GM23338 (cell line): ENCODE measurements around the gene NUAK2. TPM values are rescaled to one million over a fixed set of nuclear protein-coding genes. Genes with fewer than 3 reads are reported as not detected.
A peak's percentile ranks its signal among the peaks of the same experiment; 100 is the strongest.

Experiments used
- ATAC-seq: fragments of 200-7000 bp; cut with Tn5 transposase; 3 replicates; pipeline ENCODE4 v1.9.1; 2020
- DNase-seq: peaks from one replicate; pipeline ENCODE4 v3.0.0-alpha.2; 2015; ENCODE audit warnings: low spot score
- H2AFZ ChIP-seq: fragments of 200-600 bp; sonication (generic); 2 replicates; pipeline ENCODE4 v1.8.0; 2016; ENCODE audit warnings: antibody characterized with exemption, mild to moderate bottlenecking, moderate library complexity
- H3F3A ChIP-seq: fragments of 200-600 bp; sonication (generic); replicated peaks from 2 replicates; pipeline ENCODE4 v1.8.0; 2017; ENCODE audit warnings: antibody characterized with exemption, mixed run types, low read depth
- H3K27ac ChIP-seq: fragments of 200-600 bp; sonication (generic); 2 replicates; pipeline ENCODE4 v1.6.1; 2016; ENCODE audit warnings: low read depth
- H3K27me3 ChIP-seq: fragments of 200-600 bp; sonication (generic); 2 replicates; pipeline ENCODE4 v1.8.0; 2016; ENCODE audit warnings: mild to moderate bottlenecking, mixed run types, moderate library complexity; ENCODE audit not compliant: insufficient read depth
- H3K36me3 ChIP-seq: fragments of 200-600 bp; sonication (generic); 2 replicates; pipeline ENCODE4 v1.8.0; 2016; ENCODE audit warnings: mild to moderate bottlenecking; ENCODE audit not compliant: insufficient read depth
- H3K4me1 ChIP-seq: fragments of 200-600 bp; sonication (generic); 2 replicates; pipeline ENCODE4 v1.8.0; 2016; ENCODE audit warnings: mild to moderate bottlenecking, moderate library complexity; ENCODE audit not compliant: insufficient read depth
- H3K4me2 ChIP-seq: fragments of 200-600 bp; sonication (generic); 2 replicates; pipeline ENCODE4 v1.7.1; 2017; ENCODE audit warnings: mixed run types
- H3K4me3 ChIP-seq: fragments of 200-600 bp; sonication (generic); 2 replicates; pipeline ENCODE4 v1.6.1; 2016; ENCODE audit warnings: mixed run types
- H3K79me2 ChIP-seq: fragments of 200-600 bp; sonication (generic); replicated peaks from 2 replicates; pipeline ENCODE4 v1.8.0; 2017; ENCODE audit warnings: mild to moderate bottlenecking; ENCODE audit not compliant: insufficient read depth
- H3K9me2 ChIP-seq: fragments of 200-600 bp; sonication (generic); 2 replicates; pipeline ENCODE4 v1.8.0; 2017; ENCODE audit not compliant: insufficient read depth
- H4K20me1 ChIP-seq: fragments of 200-600 bp; sonication (generic); replicated peaks from 2 replicates; pipeline ENCODE4 v1.8.0; 2017; ENCODE audit warnings: mild to moderate bottlenecking; ENCODE audit not compliant: insufficient read depth
- H3K27ac Mint-ChIP-seq: 2 replicates; pipeline ENCODE4 v1.8.0; 2020; ENCODE audit warnings: inconsistent platforms, mild to moderate bottlenecking, moderate library complexity, mixed read lengths
- H3K27me3 Mint-ChIP-seq: 3 replicates; pipeline ENCODE4 v1.8.0; 2022; ENCODE audit warnings: low read depth, mild to moderate bottlenecking, moderate library complexity, mixed read lengths, inconsistent platforms; ENCODE audit not compliant: insufficient read depth, poor library complexity
- H3K36me3 Mint-ChIP-seq: 3 replicates; pipeline ENCODE4 v1.8.0; 2021; ENCODE audit warnings: low read depth, mild to moderate bottlenecking, inconsistent platforms, moderate library complexity, mixed read lengths
- H3K4me1 Mint-ChIP-seq: 3 replicates; pipeline ENCODE4 v1.8.0; 2020; ENCODE audit warnings: mild to moderate bottlenecking, inconsistent platforms, mixed read lengths
- H3K4me3 Mint-ChIP-seq: 3 replicates; pipeline ENCODE4 v1.8.0; 2021; ENCODE audit warnings: moderate library complexity, mild to moderate bottlenecking, inconsistent platforms, mixed read lengths
- H3K9me3 Mint-ChIP-seq: 3 replicates; pipeline ENCODE4 v1.8.0; 2020; ENCODE audit warnings: moderate library complexity, mild to moderate bottlenecking, inconsistent platforms, mixed read lengths
- CREB1 ChIP-seq: fragments of 250-450 bp; sonication (Bioruptor Pico); IDR thresholded peaks from 2 replicates; pipeline ENCODE4 v1.5.0; 2020; ENCODE audit warnings: low read depth, mild to moderate bottlenecking, moderate library complexity
- CTCF ChIP-seq, 2 experiments: fragments of 200-600 bp in 1 of 2; sonication (generic) in 1 of 2; conservative IDR thresholded peaks; 2 replicates each; pipeline versions ENCODE4 v1.5.1 to v1.6.1; 2016 to 2017; ENCODE audit warnings: antibody characterized with exemption in 2 of 2, low read depth in 2 of 2, mild to moderate bottlenecking in 2 of 2, moderate library complexity in 1 of 2
- EZH2 ChIP-seq: fragments of 200-600 bp; sonication (generic); IDR thresholded peaks from one replicate; pipeline ENCODE4 v1.8.0; 2017; ENCODE audit warnings: antibody characterized with exemption, mild to moderate bottlenecking, low read depth; ENCODE audit not compliant: unreplicated experiment
- JUNB ChIP-seq: IDR thresholded peaks from one replicate; pipeline ENCODE4 v1.6.1; 2016; ENCODE audit warnings: antibody characterized with exemption; ENCODE audit not compliant: unreplicated experiment
- NANOG ChIP-seq: IDR thresholded peaks from 2 replicates; pipeline ENCODE4 v1.6.1; 2016; ENCODE audit warnings: antibody characterized with exemption, borderline replicate concordance
- REST ChIP-seq: IDR thresholded peaks from one replicate; pipeline ENCODE4 v1.6.1; 2018; ENCODE audit warnings: antibody characterized with exemption; ENCODE audit not compliant: unreplicated experiment
- STAT1 ChIP-seq: IDR thresholded peaks from one replicate; pipeline ENCODE4 v1.6.1; 2016; ENCODE audit warnings: antibody characterized with exemption; ENCODE audit not compliant: unreplicated experiment
- ZNF114 ChIP-seq: fragments of 250-450 bp; sonication (Bioruptor Pico); IDR thresholded peaks from 2 replicates; pipeline ENCODE4 v1.5.0; 2020; ENCODE audit warnings: mild to moderate bottlenecking, moderate library complexity
- ZNF331 ChIP-seq: fragments of 250-450 bp; sonication (Bioruptor Pico); IDR thresholded peaks from 2 replicates; pipeline ENCODE4 v1.5.0; 2020; ENCODE audit warnings: low read depth, mild to moderate bottlenecking, moderate library complexity
- polyA plus RNA-seq: library from polyadenylated mRNA; unstranded; fragments of >200 nt; fragmentation: Nextera tagmentation; extraction: Ambion mirVana; gene quantifications from 2 replicates; pipeline ENCODE4 v1.2.1, GENCODE V29; 2016
- total RNA-seq: library from RNA; depleted of rRNA; stranded (reverse); fragments of >200 nt; shearing (Covaris generic); gene quantifications from 2 replicates; pipeline ENCODE4 v1.2.3, GENCODE V29; 2014

Gene NUAK2
- total and polyA plus RNA-seq, 2 experiments from 2014 or later: 7.8 to 15.3 TPM

- ATAC-seq: peak; percentile 5; the same call in 1 of the 3 replicates
- Histone ChIP-seq H4K20me1 (no peaks in the 10 kb centered on the region), H2AFZ (peak overlapping the region; percentile 3; the same call in 1 of the 2 replicates), H3K79me2 (no peaks in the 10 kb centered on the region), H3F3A (peaks cover 32% of the 10 kb centered on the region), H3K4me3 (no peak overlapping the region), H3K4me2 (0 out of 2 replicates have a peak overlapping the region, but pooled peaks have one; percentile 36), H3K27me3 (no peaks in the 10 kb centered on the region), H3K27ac (peak overlapping the region; percentile 11; the same call in 1 of the 2 replicates), H3K4me1 (peaks cover 79% of the 10 kb centered on the region), H3K9me2 (no peaks in the 10 kb centered on the region), H3K36me3 (no peaks in the 10 kb centered on the region)
- TF ChIP-seq STAT1 (no peak), CTCF (conservative IDR thresholded peaks at IDR 0.05; ENCODE audit: low read depth in 2 of 2) (peak; percentile 82 to 95)
- Mint-ChIP-seq H3K4me3 (no peak overlapping the region), H3K4me1 (peaks cover 74% of the 10 kb centered on the region), H3K36me3 (no peaks in the 10 kb centered on the region), H3K27ac (no peak overlapping the region), H3K9me3 (no peaks in the 10 kb centered on the region; the same call in 2 of the 3 replicates), H3K27me3 (peaks cover 18% of the 10 kb centered on the region)
- DNase-seq: peak; percentile 90
Measured at GRCh38 chr1:205354259-205355074, 32.9 kb upstream of the NUAK2 start.

DNA sequence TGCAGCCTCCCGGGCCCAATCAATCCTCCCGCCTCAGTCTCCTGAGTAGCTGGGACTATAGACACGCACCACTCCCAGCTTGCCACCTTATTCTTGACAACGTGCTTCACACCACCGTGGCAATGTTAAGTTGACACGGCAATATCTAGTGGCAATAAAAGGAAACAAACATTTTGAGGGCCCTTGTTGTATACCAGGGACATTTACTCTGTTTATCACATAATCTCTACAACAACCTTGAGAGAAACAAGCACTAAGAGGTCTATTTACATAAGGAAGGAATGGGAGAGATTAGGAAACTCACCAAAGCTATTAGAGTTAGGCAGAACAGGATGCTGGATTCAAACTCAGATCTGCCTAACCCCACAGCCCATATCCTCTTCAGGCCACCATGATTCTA is 32.1 kb upstream of the NUAK2 start:
- no peak overlapping the region for H3K4me3 ChIP-seq
- TF ChIP-seq JUNB (no peak), ZNF331 (CRISPR knock-in tag) (no peak), CREB1 (no peak), EZH2 (no peak), REST (no peak), NANOG (no peak), ZNF114 (no peak)

More for the DNA sequence above, 32.1 kb upstream of the NUAK2 start:
- Histone ChIP-seq H3K9me2 (no peaks in the 10 kb centered on the region), H3K36me3 (no peaks in the 10 kb centered on the region), H3K27me3 (no peaks in the 10 kb centered on the region), H3K4me2 (no peak overlapping the region), H3K79me2 (no peaks in the 10 kb centered on the region), H4K20me1 (no peaks in the 10 kb centered on the region), H3K4me1 (peaks cover 85% of the 10 kb centered on the region), H2AFZ (peak overlapping the region; percentile 3; the same call in 1 of the 2 replicates), H3K27ac (no peak overlapping the region), H3F3A (peaks cover 29% of the 10 kb centered on the region)
- no peaks in the 10 kb centered on the region; the same call in 2 of the 3 replicates for H3K9me3 Mint-ChIP-seq
- H3K27ac Mint-ChIP-seq: no peak overlapping the region
- peaks cover 78% of the 10 kb centered on the region for H3K4me1 Mint-ChIP-seq
- no peaks in the 10 kb centered on the region for H3K36me3 Mint-ChIP-seq
- no peak for ATAC-seq
- DNase-seq: no peak
- H3K27me3 Mint-ChIP-seq: peaks cover 18% of the 10 kb centered on the region
- no peak overlapping the region for H3K4me3 Mint-ChIP-seq
